H1 (cell line): ENCODE measurements around the gene CD52.

Source experiments
- CTCF ChIP-seq, 3 experiments: IDR thresholded peaks; 1 replicate in 2 of 3; 2 replicates in 1 of 3; pipeline versions ENCODE4 v1.5.1 to v1.6.1; 2011; ENCODE audit warnings: low read length in 3 of 3, mild to moderate bottlenecking in 3 of 3, inconsistent platforms in 2 of 3, low read depth in 1 of 3, moderate library complexity in 1 of 3; ENCODE audit not compliant: insufficient read depth in 1 of 3; ENCODE audit errors: control extremely low read depth in 1 of 3
- HDAC2 ChIP-seq, 2 experiments: fragments of 300-600 bp in 1 of 2; sonication (generic) in 1 of 2; IDR thresholded peaks; 2 replicates each; pipeline ENCODE4 v1.6.1; 2011 to 2012; ENCODE audit warnings: low read depth in 2 of 2, low read length in 2 of 2, mild to moderate bottlenecking in 2 of 2, moderate library complexity in 2 of 2, borderline replicate concordance in 1 of 2, inconsistent platforms in 1 of 2
- TAF1 ChIP-seq: IDR thresholded peaks from 2 replicates; pipeline ENCODE4 v1.6.1; 2011; ENCODE audit warnings: mild to moderate bottlenecking, low read depth, low read length
- TEAD4 ChIP-seq: IDR thresholded peaks from 2 replicates; pipeline ENCODE4 v1.6.1; 2012; ENCODE audit warnings: low read depth, low read length, inconsistent platforms, mixed read lengths

DNA sequence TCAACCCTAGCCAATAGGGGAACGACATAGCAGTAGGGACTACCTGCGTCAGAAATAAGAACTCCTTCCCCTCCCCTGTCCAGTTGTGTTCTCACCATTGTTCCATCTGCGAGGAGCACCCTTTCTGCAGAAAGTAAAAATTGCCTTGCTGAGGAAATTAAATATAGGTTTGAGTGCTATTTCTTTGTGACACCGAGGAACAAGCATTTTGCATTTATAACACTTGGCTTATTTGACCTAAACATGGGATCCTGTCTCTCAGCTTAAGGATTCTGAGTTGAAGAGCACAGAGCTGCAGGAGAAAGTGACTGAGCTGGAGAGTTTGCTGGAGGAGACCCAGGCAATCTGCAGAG is 48.6 kb upstream of the CD52 start:
- TF ChIP-seq TAF1, result no peak
- TF ChIP-seq CTCF (IDR thresholded peaks at IDR 0.05; ENCODE audit: control extremely low read depth in 1 of 3, insufficient read depth in 1 of 3, low read depth in 1 of 3, low read length in 3 of 3), result no peak
- no peak for TF ChIP-seq TEAD4
- no peak for TF ChIP-seq HDAC2 (IDR thresholded peaks at IDR 0.05; ENCODE audit: borderline replicate concordance in 1 of 2, low read depth in 2 of 2, low read length in 2 of 2)
